A549 (cell line): ENCODE measurements around the gene NPSR1. TPM values are rescaled to one million over a fixed set of nuclear protein-coding genes. Genes with fewer than 3 reads are reported as not detected.

ENCODE experiments used
- ATAC-seq, 2 experiments: fragments of 200-7000 bp in 1 of 2; fragments of >200 bp in 1 of 2; cut with Nextera tagmentation in 1 of 2; cut with Tn5 transposase in 1 of 2; 3 replicates each; pipeline versions ENCODE4 v1.8.0 to v1.9.1; 2018 to 2020; ENCODE audit warnings: mild to moderate bottlenecking in 1 of 2, moderate library complexity in 1 of 2
- CTCF ChIA-PET: fragments of 300-600 bp; sonication (Branson Sonifier 250); formaldehyde crosslinking; extraction: SDS; loops from one replicate; lab custom pipeline; 2021; ENCODE audit warnings: antibody characterized with exemption, inconsistent platforms; lab: Yijun Ruan, JAX
- POLR2A ChIA-PET: fragments of 350-600 bp; formaldehyde crosslinking; extraction: SDS; loops from one replicate; lab custom pipeline; 2021; ENCODE audit warnings: antibody characterized with exemption, inconsistent platforms; lab: Yijun Ruan, JAX
- DNase-seq, 2 experiments: peaks; one replicate each; pipeline versions ENCODE4 v3.0.0 to v3.0.0-alpha.2; 2011 to 2016; ENCODE audit warnings: low read depth in 1 of 2, low spot score in 1 of 2
- FAIRE-seq: peaks from 2 replicates; lab custom pipeline; 2011; peaks lifted over from hg19 to GRCh38; lab: Jason Lieb, UNC
- H3K27ac ChIP-seq, 2 experiments: fragments of >200 bp; sonication (Bioruptor Twin); formaldehyde crosslinking; 3 replicates each; pipeline ENCODE4 v1.5.1; 2016 to 2017
- H3K4me1 ChIP-seq: fragments of >200 bp; sonication (Bioruptor Twin); formaldehyde crosslinking; 3 replicates; pipeline ENCODE4 v1.6.1; 2016
- H3K4me2 ChIP-seq: fragments of >200 bp; sonication (Bioruptor Twin); formaldehyde crosslinking; 3 replicates; pipeline ENCODE4 v1.6.1; 2016
- H3K4me3 ChIP-seq: fragments of >200 bp; sonication (Bioruptor Twin); formaldehyde crosslinking; 3 replicates; pipeline ENCODE4 v1.5.1; 2016
- H3K9me3 ChIP-seq: fragments of >200 bp; sonication (Bioruptor Twin); formaldehyde crosslinking; 3 replicates; pipeline ENCODE4 v1.6.1; 2016
- ATOH8 ChIP-seq: fragments of 250-450 bp; sonication (Bioruptor Pico); IDR thresholded peaks from 2 replicates; pipeline ENCODE4 v1.5.0; 2020; ENCODE audit warnings: low read depth, mild to moderate bottlenecking, moderate library complexity
- BHLHE40 ChIP-seq: IDR thresholded peaks from 2 replicates; pipeline ENCODE4 v1.6.1; 2012; ENCODE audit warnings: low read depth, low read length, inconsistent platforms
- CBX8 ChIP-seq: fragments of 200-600 bp; sonication (generic); IDR thresholded peaks from 2 replicates; pipeline ENCODE4 v1.6.1; 2016
- CHD2 ChIP-seq: fragments of 150-350 bp; IDR thresholded peaks from 2 replicates; pipeline ENCODE4 v1.6.1; 2014; ENCODE audit warnings: low read length; ENCODE audit not compliant: partially characterized antibody
- E2F6 ChIP-seq: IDR thresholded peaks from 2 replicates; pipeline ENCODE4 v1.6.1; 2012; ENCODE audit warnings: low read depth, borderline replicate concordance
- EHF ChIP-seq: fragments of 250-450 bp; sonication (Bioruptor Pico); IDR thresholded peaks from 2 replicates; pipeline ENCODE4 v1.5.0; 2020; ENCODE audit warnings: mild to moderate bottlenecking
- EHMT2 ChIP-seq: fragments of 200-600 bp; sonication (generic); IDR thresholded peaks from 2 replicates; pipeline ENCODE4 v1.6.1; 2016; ENCODE audit warnings: antibody characterized with exemption, low read depth, mild to moderate bottlenecking, moderate library complexity
- EP300 ChIP-seq, 2 experiments: fragments of >200 bp; sonication (Bioruptor Twin); formaldehyde crosslinking; IDR thresholded peaks; 2 replicates in 1 of 2; 3 replicates in 1 of 2; pipeline ENCODE4 v1.6.1; 2016 to 2017
- ESRRA ChIP-seq: fragments of 150-350 bp; IDR thresholded peaks from 2 replicates; pipeline ENCODE4 v1.6.1; 2014; ENCODE audit warnings: mild to moderate bottlenecking, low read length, borderline replicate concordance
- FOSB ChIP-seq: fragments of 250-450 bp; sonication (Bioruptor Pico); IDR thresholded peaks from 2 replicates; pipeline ENCODE4 v1.5.0; 2020; ENCODE audit warnings: mild to moderate bottlenecking, moderate library complexity
- FOXS1 ChIP-seq: fragments of 250-450 bp; sonication (Bioruptor Pico); IDR thresholded peaks from 2 replicates; pipeline ENCODE4 v1.5.0; 2020; ENCODE audit warnings: mild to moderate bottlenecking, moderate library complexity
- GATA3 ChIP-seq: IDR thresholded peaks from 2 replicates; pipeline ENCODE4 v1.6.1; 2012; ENCODE audit warnings: borderline replicate concordance
- HDAC2 ChIP-seq: fragments of 200-600 bp; sonication (generic); IDR thresholded peaks from 2 replicates; pipeline ENCODE4 v1.6.1; 2016
- HOXA7 ChIP-seq: fragments of 250-450 bp; sonication (Bioruptor Pico); IDR thresholded peaks from 2 replicates; pipeline ENCODE4 v1.5.0; 2020; ENCODE audit warnings: mild to moderate bottlenecking, moderate library complexity
- KDM1A ChIP-seq: fragments of 200-600 bp; sonication (generic); IDR thresholded peaks from 2 replicates; pipeline ENCODE4 v1.6.1; 2016; ENCODE audit warnings: low read depth, mild to moderate bottlenecking
- KDM5A ChIP-seq: fragments of 200-600 bp; sonication (generic); IDR thresholded peaks from 2 replicates; pipeline ENCODE4 v1.6.1; 2016; ENCODE audit warnings: antibody characterized with exemption, mild to moderate bottlenecking
- MAX ChIP-seq: IDR thresholded peaks from 2 replicates; pipeline ENCODE4 v1.6.1; 2012
- MYC ChIP-seq: IDR thresholded peaks from 2 replicates; pipeline ENCODE4 v1.6.1; 2012; ENCODE audit warnings: mild to moderate bottlenecking, inconsistent platforms, low read length, improper control_type of control experiment, borderline replicate concordance
- NFE2L2 ChIP-seq: fragments of 150-350 bp; conservative IDR thresholded peaks from 2 replicates; pipeline ENCODE4 v1.6.1; 2014; ENCODE audit warnings: low read length
- POLR2A ChIP-seq: IDR thresholded peaks from 2 replicates; pipeline ENCODE4 v1.6.1; 2012; ENCODE audit warnings: mild to moderate bottlenecking, low read length
- RCOR1 ChIP-seq: fragments of 150-350 bp; IDR thresholded peaks from 2 replicates; pipeline ENCODE4 v1.6.1; 2014; ENCODE audit warnings: antibody characterized with exemption, low read length, low read depth
- RFX5 ChIP-seq: fragments of 450-650 bp; IDR thresholded peaks from 2 replicates; pipeline ENCODE4 v1.7.1; 2014; ENCODE audit warnings: antibody characterized with exemption, mild to moderate bottlenecking, moderate library complexity
- SMC3 ChIP-seq: fragments of >200 bp; sonication (Bioruptor Twin); formaldehyde crosslinking; IDR thresholded peaks from 3 replicates; pipeline ENCODE4 v1.6.1; 2018; ENCODE audit warnings: inconsistent platforms
- SREBF2 ChIP-seq: fragments of 450-650 bp; IDR thresholded peaks from 2 replicates; pipeline ENCODE4 v1.6.1; 2014; ENCODE audit warnings: mild to moderate bottlenecking, moderate library complexity
- ZNF302 ChIP-seq: fragments of 250-450 bp; sonication (Bioruptor Pico); IDR thresholded peaks from 2 replicates; pipeline ENCODE4 v1.9.0; 2021; ENCODE audit warnings: inconsistent platforms, mild to moderate bottlenecking, moderate library complexity
- ZSCAN20 ChIP-seq: fragments of 250-450 bp; sonication (Bioruptor Pico); IDR thresholded peaks from 2 replicates; pipeline ENCODE4 v1.8.0; 2022; ENCODE audit warnings: mild to moderate bottlenecking, moderate library complexity
- WGBS: methylation state at CpG from one replicate; pipeline ENCODE4 v1.1.6; 2017; ENCODE audit errors: missing lambda C conversion rate; 5-methylcytosine and 5-hydroxymethylcytosine counted together
- polyA plus RNA-seq, 4 experiments: library from polyadenylated mRNA; depleted of rRNA in 3 of 4; stranded (reverse); fragments of >200 nt; fragmentation: RNase III in 1 of 4; extraction: RNeasy Plus Mini Kit Qiagen cat#74134 plus additional on column Dnase treatment in 1 of 4; gene quantifications; 2 replicates in 3 of 4; 3 replicates in 1 of 4; pipeline ENCODE4 v1.2.3, GENCODE V29; 2011 to 2017
- TF ChIP-seq, protein P1 (sequence below): fragments of >200 bp; sonication (Bioruptor Twin); formaldehyde crosslinking; IDR thresholded peaks from 2 replicates; pipeline ENCODE4 v1.6.1; 2016
- TF ChIP-seq, protein P2 (sequence below): fragments of >200 bp; sonication (Bioruptor Twin); formaldehyde crosslinking; IDR thresholded peaks from 3 replicates; pipeline ENCODE4 v1.5.1; 2016
- TF ChIP-seq, protein P3 (sequence below): IDR thresholded peaks from 2 replicates; pipeline ENCODE4 v1.6.1; 2012

NPSR1 gene
- polyA plus RNA-seq, 2 of the 4 experiments (the other 2 are of a cell fraction), result not detected

DNA sequence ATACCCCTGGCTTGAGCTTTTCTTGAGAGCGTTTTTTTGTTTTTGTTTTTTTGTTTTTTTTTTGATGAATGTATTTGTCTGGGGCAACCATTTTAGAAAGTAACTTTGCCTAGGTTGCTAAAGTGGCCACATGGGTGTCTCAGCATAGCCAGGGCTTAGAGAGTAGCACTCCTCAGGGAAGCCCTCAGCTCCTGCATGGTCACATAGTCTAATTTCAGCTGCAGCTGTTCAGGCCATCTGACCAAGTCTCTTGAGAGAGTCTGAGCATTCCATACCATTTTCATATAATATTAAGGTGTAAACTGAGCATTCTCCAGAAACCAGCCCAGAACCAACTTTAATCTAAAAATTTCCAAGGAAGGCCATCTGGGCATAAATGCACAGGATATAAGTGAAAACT is 186.4 kb downstream of the NPSR1 start:
- no peak overlapping the region for H3K27ac ChIP-seq
- TF ChIP-seq ESRRA (no peak), SMC3 (no peak), POLR2A (no peak), FOSB (CRISPR knock-in tag) (no peak), RFX5 (no peak), ATOH8 (CRISPR knock-in tag) (no peak), ZSCAN20 (CRISPR knock-in tag) (no peak), EHF (CRISPR knock-in tag) (no peak), CHD2 (no peak), HOXA7 (no peak), MYC (no peak)
- no peak overlapping the region for H3K4me3 ChIP-seq
- POLR2A ChIA-PET, result no interaction called here
- H3K4me1 ChIP-seq, result peaks cover 8% of the 10 kb centered on the region
- CTCF ChIA-PET, result interaction anchor here (0.6 to 1.3 kb wide), 3 partner anchors 14 to 634 kb away, joined by 3 to 6 read pairs (median 3); no protein-coding TSS in a partner anchor
- no peak for DNase-seq
- WGBS, result 75% methylated on average over 1 of the region's 1 CpG
- FAIRE-seq, result no peak
- no peak overlapping the region for H3K4me2 ChIP-seq
- no peak for ATAC-seq
- no peaks in the 10 kb centered on the region for H3K9me3 ChIP-seq

DNA sequence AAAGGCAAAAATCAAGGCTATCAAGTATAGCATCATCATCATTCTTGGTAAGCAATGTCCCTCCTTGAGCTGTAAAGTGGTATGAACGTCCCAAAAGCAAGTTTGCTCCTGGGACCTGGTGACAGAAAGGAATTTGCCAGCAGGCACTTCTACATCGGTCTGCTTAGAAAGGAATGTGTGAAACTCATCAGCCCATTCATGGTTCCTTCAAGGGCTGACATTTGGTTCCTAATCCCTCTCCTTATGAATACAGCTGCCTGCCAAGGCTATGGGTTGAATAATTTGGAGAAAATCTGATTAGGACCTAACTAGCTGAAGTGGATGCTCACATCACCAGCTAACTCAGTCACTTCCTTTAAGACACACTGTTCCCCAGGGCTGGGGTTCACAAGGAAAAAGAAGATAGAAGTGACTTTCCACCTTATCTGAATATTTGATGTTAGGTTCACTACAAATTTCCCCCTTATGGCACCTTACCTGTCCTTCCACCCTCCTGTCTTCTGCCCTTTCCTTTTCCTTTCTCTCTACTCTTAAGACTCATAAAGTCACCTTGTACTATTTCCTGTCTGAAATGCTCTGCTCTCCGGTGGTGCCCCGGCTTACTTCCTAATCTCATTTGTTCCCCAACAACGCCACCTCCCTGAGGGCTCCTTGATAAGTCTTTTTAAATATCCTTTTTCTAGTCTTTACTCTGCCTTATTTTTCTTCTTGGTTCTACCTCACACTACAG is 187.1 kb downstream of the NPSR1 start:
- no peak overlapping the region for H3K27ac ChIP-seq
- H3K4me2 ChIP-seq, result no peak overlapping the region
- POLR2A ChIA-PET, result no interaction called here
- no peak for DNase-seq
- CTCF ChIA-PET, result interaction anchor here (1.3 kb wide), 2 partner anchors 15 to 21 kb away, joined by 3 read pairs; no protein-coding TSS in a partner anchor
- H3K4me3 ChIP-seq, result no peak overlapping the region
- ATAC-seq, result no peak
- H3K9me3 ChIP-seq, result no peaks in the 10 kb centered on the region
- WGBS, result 87% methylated on average over 5 of the region's 5 CpGs
- no peak for FAIRE-seq
- H3K4me1 ChIP-seq, result peaks cover 13% of the 10 kb centered on the region
- TF ChIP-seq ZSCAN20 (CRISPR knock-in tag) (no peak), EP300 (IDR thresholded peaks at IDR 0.05) (no peak), FOXS1 (no peak), NFE2L2 (no peak)

DNA sequence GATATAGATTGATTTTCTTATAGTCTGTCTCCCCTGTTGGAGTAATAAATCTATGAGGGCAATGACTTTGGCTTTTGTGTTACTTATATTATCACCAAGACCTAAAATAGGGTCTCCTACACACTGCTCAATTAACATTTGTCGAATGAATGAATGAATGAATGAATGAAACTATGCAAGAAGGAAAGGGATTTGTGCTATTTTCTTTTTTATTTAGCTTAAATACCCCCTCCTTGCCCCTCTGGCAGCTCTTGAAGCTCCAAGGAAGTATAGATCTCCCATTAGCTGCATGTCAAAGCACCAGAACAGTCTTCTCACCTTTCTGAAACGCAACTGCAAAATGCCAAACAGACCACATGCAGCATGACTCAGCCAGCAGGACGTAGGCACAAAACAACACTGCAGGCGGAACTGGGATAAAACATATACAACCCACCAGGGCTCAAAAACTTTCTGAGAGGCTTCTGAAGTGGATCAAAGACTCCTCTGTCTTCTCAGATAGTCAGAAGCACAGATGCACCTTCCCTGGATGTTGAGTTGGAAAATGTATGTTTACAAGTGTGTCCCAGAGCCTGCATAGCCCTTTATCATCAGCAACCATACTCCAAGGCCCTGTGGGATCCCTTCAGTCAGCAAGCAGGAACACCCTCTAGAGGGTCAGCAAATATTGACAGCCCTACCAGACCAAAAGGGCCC is 187.8 kb downstream of the NPSR1 start:
- H3K9me3 ChIP-seq, result no peaks in the 10 kb centered on the region
- H3K27ac ChIP-seq, result peak overlapping the region in 1 of 2 experiments; percentile 16; a peak in 3 of 6 replicates
- peak overlapping the region; percentile 17; the same call in 1 of the 3 replicates for H3K4me2 ChIP-seq
- TF ChIP-seq MAX (no peak), EHF (CRISPR knock-in tag) (no peak), E2F6 (no peak), FOXS1 (no peak), HDAC2 (no peak), KDM1A (no peak), GATA3 (no peak), RCOR1 (no peak), SREBF2 (no peak), CBX8 (no peak), EHMT2 (no peak), BHLHE40 (no peak), NFE2L2 (no peak), ZSCAN20 (CRISPR knock-in tag) (no peak), KDM5A (no peak), POLR2A (no peak), ZNF302 (CRISPR knock-in tag) (no peak)
- TF ChIP-seq, protein P1, sequence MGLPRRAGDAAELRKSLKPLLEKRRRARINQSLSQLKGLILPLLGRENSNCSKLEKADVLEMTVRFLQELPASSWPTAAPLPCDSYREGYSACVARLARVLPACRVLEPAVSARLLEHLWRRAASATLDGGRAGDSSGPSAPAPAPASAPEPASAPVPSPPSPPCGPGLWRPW, result no peak
- TF ChIP-seq, protein P2, sequence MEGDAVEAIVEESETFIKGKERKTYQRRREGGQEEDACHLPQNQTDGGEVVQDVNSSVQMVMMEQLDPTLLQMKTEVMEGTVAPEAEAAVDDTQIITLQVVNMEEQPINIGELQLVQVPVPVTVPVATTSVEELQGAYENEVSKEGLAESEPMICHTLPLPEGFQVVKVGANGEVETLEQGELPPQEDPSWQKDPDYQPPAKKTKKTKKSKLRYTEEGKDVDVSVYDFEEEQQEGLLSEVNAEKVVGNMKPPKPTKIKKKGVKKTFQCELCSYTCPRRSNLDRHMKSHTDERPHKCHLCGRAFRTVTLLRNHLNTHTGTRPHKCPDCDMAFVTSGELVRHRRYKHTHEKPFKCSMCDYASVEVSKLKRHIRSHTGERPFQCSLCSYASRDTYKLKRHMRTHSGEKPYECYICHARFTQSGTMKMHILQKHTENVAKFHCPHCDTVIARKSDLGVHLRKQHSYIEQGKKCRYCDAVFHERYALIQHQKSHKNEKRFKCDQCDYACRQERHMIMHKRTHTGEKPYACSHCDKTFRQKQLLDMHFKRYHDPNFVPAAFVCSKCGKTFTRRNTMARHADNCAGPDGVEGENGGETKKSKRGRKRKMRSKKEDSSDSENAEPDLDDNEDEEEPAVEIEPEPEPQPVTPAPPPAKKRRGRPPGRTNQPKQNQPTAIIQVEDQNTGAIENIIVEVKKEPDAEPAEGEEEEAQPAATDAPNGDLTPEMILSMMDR, result no peak
- TF ChIP-seq, protein P3, sequence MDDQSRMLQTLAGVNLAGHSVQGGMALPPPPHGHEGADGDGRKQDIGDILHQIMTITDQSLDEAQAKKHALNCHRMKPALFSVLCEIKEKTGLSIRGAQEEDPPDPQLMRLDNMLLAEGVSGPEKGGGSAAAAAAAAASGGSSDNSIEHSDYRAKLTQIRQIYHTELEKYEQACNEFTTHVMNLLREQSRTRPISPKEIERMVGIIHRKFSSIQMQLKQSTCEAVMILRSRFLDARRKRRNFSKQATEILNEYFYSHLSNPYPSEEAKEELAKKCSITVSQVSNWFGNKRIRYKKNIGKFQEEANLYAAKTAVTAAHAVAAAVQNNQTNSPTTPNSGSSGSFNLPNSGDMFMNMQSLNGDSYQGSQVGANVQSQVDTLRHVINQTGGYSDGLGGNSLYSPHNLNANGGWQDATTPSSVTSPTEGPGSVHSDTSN, result no peak
- peaks cover 13% of the 10 kb centered on the region for H3K4me1 ChIP-seq
- H3K4me3 ChIP-seq, result no peak overlapping the region
- WGBS, result 51% methylated on average over 4 of the region's 4 CpGs
- ChIA-PET CTCF (interaction anchor here (1.2 to 1.3 kb wide), 2 partner anchors 22 to 510 kb away, joined by 3 read pairs; no protein-coding TSS in a partner anchor), POLR2A (no interaction called here)
- ATAC-seq, result peak; percentile 37 to 71; a peak in 5 of 6 replicates
- DNase-seq, result peak in 1 of 2 experiments; percentile 26
- no peak for FAIRE-seq
